GM12878 (cell line): Measurements from ENCODE around the gene BORCS6. TPM values are rescaled to one million over a fixed set of nuclear protein-coding genes. Genes with fewer than 3 reads are reported as not detected.
A peak's percentile ranks its signal among the peaks of the same experiment; 100 is the strongest.

Source experiments
- ATAC-seq: fragments of 200-7000 bp; cut with Tn5 transposase; 3 replicates; pipeline ENCODE4 v1.9.1; 2020; ENCODE audit warnings: mild to moderate bottlenecking, moderate library complexity
- BruUV-seq: library from RNA; stranded (reverse); fragments of 400-500 nt; replicated peaks from 2 replicates; lab custom pipeline; 2021; lab: Mats Ljungman, UMichigan
- CTCF ChIA-PET: fragments of 300-600 bp; sonication (Branson Sonifier 250); formaldehyde crosslinking; extraction: SDS; loops from one replicate; lab custom pipeline; 2021; ENCODE audit warnings: inconsistent platforms; lab: Yijun Ruan, JAX
- POLR2A ChIA-PET: fragments of 350-600 bp; formaldehyde crosslinking; extraction: SDS; loops from one replicate; lab custom pipeline; 2021; ENCODE audit warnings: inconsistent platforms; lab: Charles Lee
- RAD21 ChIA-PET: fragments of 300-600 bp; sonication (Branson Sonifier 250); formaldehyde crosslinking; loops from one replicate; lab custom pipeline; 2023; ENCODE audit warnings: antibody characterized with exemption; ENCODE audit not compliant: unreplicated experiment; lab: Charles Lee
- SMC1A ChIA-PET: fragments of 300-600 bp; sonication (Branson Sonifier 250); formaldehyde crosslinking; loops from one replicate; lab custom pipeline; 2023; ENCODE audit not compliant: unreplicated experiment, uncharacterized antibody; lab: Charles Lee
- DNase-seq: peaks from one replicate; pipeline ENCODE4 v3.0.0-alpha.2; 2011; ENCODE audit warnings: low read depth, low spot score
- FAIRE-seq: peaks from 3 replicates; lab custom pipeline; 2011; peaks lifted over from hg19 to GRCh38; lab: Jason Lieb, UNC
- H2AFZ ChIP-seq: 2 replicates; pipeline ENCODE4 v1.6.0; 2011; ENCODE audit warnings: low read depth, low read length, control low read depth; ENCODE audit not compliant: control insufficient read depth
- H3K27ac ChIP-seq: 2 replicates; pipeline ENCODE4 v1.5.1; 2011; ENCODE audit warnings: control low read depth; ENCODE audit not compliant: control insufficient read depth, insufficient read depth
- H3K27me3 ChIP-seq, 2 experiments: replicated peaks in 1 of 2; 2 replicates each; pipeline versions ENCODE4 v1.6.0 to v1.6.1; 2011; ENCODE audit warnings: low read length in 1 of 2; ENCODE audit not compliant: control insufficient read depth in 2 of 2, insufficient read depth in 2 of 2
- H3K36me3 ChIP-seq, 2 experiments: 2 replicates each; pipeline ENCODE4 v1.5.1; 2011; ENCODE audit warnings: low read length in 1 of 2; ENCODE audit not compliant: control insufficient read depth in 2 of 2, insufficient read depth in 2 of 2
- H3K4me1 ChIP-seq: 2 replicates; pipeline ENCODE4 v1.6.1; 2011; ENCODE audit warnings: mild to moderate bottlenecking, low read length, moderate library complexity, mixed read lengths; ENCODE audit not compliant: control insufficient read depth, insufficient read depth
- H3K4me2 ChIP-seq: 2 replicates; pipeline ENCODE4 v1.6.0; 2011; ENCODE audit warnings: control low read depth; ENCODE audit not compliant: control insufficient read depth, insufficient read depth
- H3K4me3 ChIP-seq: fragments of 200-600 bp; sonication (generic); 2 replicates; pipeline ENCODE4 v1.5.1; 2016
- H3K79me2 ChIP-seq: 2 replicates; pipeline ENCODE4 v1.6.0; 2011; ENCODE audit warnings: low read length; ENCODE audit not compliant: control insufficient read depth, insufficient read depth
- H3K9ac ChIP-seq: 2 replicates; pipeline ENCODE4 v1.8.0; 2011; ENCODE audit warnings: low read length, control low read depth, mixed read lengths; ENCODE audit not compliant: control insufficient read depth, insufficient read depth
- H3K9me3 ChIP-seq: replicated peaks from 3 replicates; pipeline ENCODE4 v1.5.1; 2011; ENCODE audit warnings: mild to moderate bottlenecking, low read length; ENCODE audit not compliant: control insufficient read depth, insufficient read depth
- H4K20me1 ChIP-seq: 2 replicates; pipeline ENCODE4 v1.6.0; 2011; ENCODE audit not compliant: control insufficient read depth, insufficient read depth
- BHLHE40 ChIP-seq, 2 experiments: fragments of 450-650 bp in 1 of 2; IDR thresholded peaks; 2 replicates each; pipeline ENCODE4 v1.6.1; 2011 to 2017; ENCODE audit warnings: low read depth in 2 of 2, borderline replicate concordance in 1 of 2, improper control_type of control experiment in 1 of 2, low read length in 1 of 2, mild to moderate bottlenecking in 1 of 2
- EGR1 ChIP-seq, 2 experiments: IDR thresholded peaks; 1 replicate in 1 of 2; 2 replicates in 1 of 2; pipeline ENCODE4 v1.6.1; 2011 to 2012; ENCODE audit warnings: low read depth in 2 of 2, low read length in 2 of 2, borderline replicate concordance in 1 of 2, mild to moderate bottlenecking in 1 of 2, moderate library complexity in 1 of 2
- EP300 ChIP-seq, 2 experiments: fragments of 150-350 bp in 1 of 2; IDR thresholded peaks; 2 replicates each; pipeline ENCODE4 v1.6.1; 2011 to 2012; ENCODE audit warnings: low read depth in 2 of 2, low read length in 2 of 2, borderline replicate concordance in 1 of 2, improper control_type of control experiment in 1 of 2, inconsistent platforms in 1 of 2; ENCODE audit not compliant: control insufficient read depth in 1 of 2
- IKZF2 ChIP-seq, 2 experiments: fragments of 450-650 bp; IDR thresholded peaks; 2 replicates each; pipeline ENCODE4 v1.6.1; 2017; ENCODE audit warnings: mild to moderate bottlenecking in 2 of 2, moderate library complexity in 2 of 2
- JUNB ChIP-seq: IDR thresholded peaks from 2 replicates; pipeline ENCODE4 v1.6.1; 2016; ENCODE audit warnings: antibody characterized with exemption, mild to moderate bottlenecking
- NBN ChIP-seq: fragments of 450-650 bp; IDR thresholded peaks from 2 replicates; pipeline ENCODE4 v1.6.1; 2016
- NFYB ChIP-seq: IDR thresholded peaks from 2 replicates; pipeline ENCODE4 v1.6.1; 2011; ENCODE audit warnings: low read depth, mild to moderate bottlenecking, low read length, improper control_type of control experiment, moderate library complexity; ENCODE audit not compliant: insufficient read depth
- PML ChIP-seq: IDR thresholded peaks from 2 replicates; pipeline ENCODE4 v1.6.1; 2012; ENCODE audit warnings: low read length, inconsistent platforms
- SMAD1 ChIP-seq: fragments of 450-650 bp; IDR thresholded peaks from 2 replicates; pipeline ENCODE4 v1.6.1; 2018; ENCODE audit warnings: mild to moderate bottlenecking, low read depth; ENCODE audit not compliant: partially characterized antibody
- SMARCA5 ChIP-seq: fragments of 450-650 bp; IDR thresholded peaks from 2 replicates; pipeline ENCODE4 v1.6.1; 2017; ENCODE audit warnings: mild to moderate bottlenecking
- TBL1XR1 ChIP-seq: IDR thresholded peaks from 2 replicates; pipeline ENCODE4 v1.6.1; 2012; ENCODE audit warnings: low read depth, low read length, improper control_type of control experiment
- WGBS: methylation state at CpG from one replicate; pipeline ENCODE4 v1.1.6; 2016; ENCODE audit warnings: low lambda C conversion rate; ENCODE audit not compliant: insufficient replicate concordance, insufficient coverage; ENCODE audit errors: missing lambda C conversion rate; 5-methylcytosine and 5-hydroxymethylcytosine counted together
- in situ Hi-C: fragments of 300-500 bp; cut with MboI; formaldehyde crosslinking; loops from 9 replicates; pipeline ENCODE4 v1.14.3; 2018; ENCODE audit warnings: mixed read lengths
- intact Hi-C: fragments of 100-400 bp; cut with micrococcal nuclease; formaldehyde crosslinking; loops from one replicate; pipeline ENCODE4 v1.14.2; 2022; ENCODE audit not compliant: unreplicated experiment
- polyA plus RNA-seq, 11 experiments: library from polyadenylated mRNA; depleted of rRNA in 4 of 11; unstranded in 6 of 11; stranded (reverse) in 5 of 11; fragments of >200 nt; fragmentation: Nextera tagmentation in 4 of 11; fragmentation: Illumina TruSeq in 1 of 11; extraction: Ambion mirVana in 4 of 11; extraction: Trizol in 1 of 11; gene quantifications; 1 replicate in 1 of 11; 2 replicates in 10 of 11; pipeline versions ENCODE4 v1.2.1 to v1.2.3, GENCODE V29; 2011 to 2016; ENCODE audit warnings: inconsistent platforms in 2 of 11, missing spikeins in 2 of 11, low read depth in 1 of 11
- total RNA-seq, 4 experiments: library from RNA; depleted of rRNA in 3 of 4; stranded (reverse); fragments of >200 nt in 3 of 4; fragmentation: Illumina TruSeq in 1 of 4; extraction: Trizol in 1 of 4; gene quantifications; 2 replicates each; pipeline versions ENCODE4 v1.2.1 to v1.2.3, GENCODE V29; 2013 to 2021
- TF ChIP-seq, protein P1 (sequence below): IDR thresholded peaks from 2 replicates; pipeline ENCODE4 v1.6.1; 2011; ENCODE audit warnings: low read depth, low read length, improper control_type of control experiment, borderline replicate concordance
- TF ChIP-seq, protein P2 (sequence below): fragments of 150-350 bp; IDR thresholded peaks from 2 replicates; pipeline ENCODE4 v1.6.1; 2016; ENCODE audit warnings: low read depth, low read length
- TF ChIP-seq, protein P3 (sequence below): IDR thresholded peaks from 2 replicates; pipeline ENCODE4 v1.6.1; 2012; ENCODE audit warnings: low read depth, low read length, improper control_type of control experiment

The BORCS6 gene
- total and polyA plus RNA-seq, 10 of the 15 experiments (the other 5 are each of a cell fraction or from before 2014, with no cell fraction given): 0.37 to 14.1 (median 6.7) TPM

DNA sequence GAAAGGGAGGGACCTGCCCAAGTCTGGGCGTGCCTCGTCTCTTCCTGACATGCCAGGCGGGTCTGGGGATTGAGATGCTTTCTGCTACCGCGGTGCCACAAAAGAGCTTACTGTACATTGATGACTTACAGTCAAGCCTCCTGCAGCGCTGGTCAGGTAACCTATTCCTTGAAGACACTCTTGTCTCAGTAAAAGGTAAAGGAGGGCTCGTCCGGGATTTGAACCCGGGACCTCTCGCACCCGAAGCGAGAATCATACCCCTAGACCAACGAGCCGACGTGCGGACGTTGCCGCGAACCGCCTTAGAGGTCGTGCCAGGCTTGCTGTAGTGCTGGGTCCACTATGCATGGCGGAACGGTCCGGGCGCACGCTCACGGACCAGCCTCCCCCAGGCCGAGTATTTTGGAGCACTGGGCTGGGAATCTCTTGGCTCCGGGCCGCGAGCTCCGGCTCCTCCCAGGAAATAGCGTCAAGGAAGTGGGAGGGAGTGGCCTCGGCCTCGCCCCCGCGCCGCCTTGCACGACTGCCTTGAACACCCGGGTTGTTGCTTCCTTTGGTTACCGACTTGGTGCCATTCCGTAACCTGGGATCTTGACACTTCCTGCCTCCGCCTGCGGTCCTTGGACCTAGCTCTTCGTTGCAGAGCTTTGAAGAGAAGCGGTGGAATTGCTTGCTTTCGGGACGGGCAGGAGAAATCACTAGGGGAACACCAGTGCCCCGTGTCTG lies 32.8 kb upstream of the BORCS6 start (continued):
- TF ChIP-seq, protein P1, sequence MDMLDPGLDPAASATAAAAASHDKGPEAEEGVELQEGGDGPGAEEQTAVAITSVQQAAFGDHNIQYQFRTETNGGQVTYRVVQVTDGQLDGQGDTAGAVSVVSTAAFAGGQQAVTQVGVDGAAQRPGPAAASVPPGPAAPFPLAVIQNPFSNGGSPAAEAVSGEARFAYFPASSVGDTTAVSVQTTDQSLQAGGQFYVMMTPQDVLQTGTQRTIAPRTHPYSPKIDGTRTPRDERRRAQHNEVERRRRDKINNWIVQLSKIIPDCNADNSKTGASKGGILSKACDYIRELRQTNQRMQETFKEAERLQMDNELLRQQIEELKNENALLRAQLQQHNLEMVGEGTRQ: no peak
- TF ChIP-seq BHLHE40 (IDR thresholded peaks at IDR 0.05; ENCODE audit: borderline replicate concordance in 1 of 2, low read depth in 2 of 2, low read length in 1 of 2): peak in 1 of 2 experiments; percentile 62; a peak in 1 of 4 replicates
- peak in 1 of 2 experiments; percentile 12; a peak in 1 of 4 replicates for TF ChIP-seq EP300 (IDR thresholded peaks at IDR 0.05; ENCODE audit: borderline replicate concordance in 1 of 2, control insufficient read depth in 1 of 2, low read depth in 2 of 2, low read length in 2 of 2)
- TF ChIP-seq, protein P2, sequence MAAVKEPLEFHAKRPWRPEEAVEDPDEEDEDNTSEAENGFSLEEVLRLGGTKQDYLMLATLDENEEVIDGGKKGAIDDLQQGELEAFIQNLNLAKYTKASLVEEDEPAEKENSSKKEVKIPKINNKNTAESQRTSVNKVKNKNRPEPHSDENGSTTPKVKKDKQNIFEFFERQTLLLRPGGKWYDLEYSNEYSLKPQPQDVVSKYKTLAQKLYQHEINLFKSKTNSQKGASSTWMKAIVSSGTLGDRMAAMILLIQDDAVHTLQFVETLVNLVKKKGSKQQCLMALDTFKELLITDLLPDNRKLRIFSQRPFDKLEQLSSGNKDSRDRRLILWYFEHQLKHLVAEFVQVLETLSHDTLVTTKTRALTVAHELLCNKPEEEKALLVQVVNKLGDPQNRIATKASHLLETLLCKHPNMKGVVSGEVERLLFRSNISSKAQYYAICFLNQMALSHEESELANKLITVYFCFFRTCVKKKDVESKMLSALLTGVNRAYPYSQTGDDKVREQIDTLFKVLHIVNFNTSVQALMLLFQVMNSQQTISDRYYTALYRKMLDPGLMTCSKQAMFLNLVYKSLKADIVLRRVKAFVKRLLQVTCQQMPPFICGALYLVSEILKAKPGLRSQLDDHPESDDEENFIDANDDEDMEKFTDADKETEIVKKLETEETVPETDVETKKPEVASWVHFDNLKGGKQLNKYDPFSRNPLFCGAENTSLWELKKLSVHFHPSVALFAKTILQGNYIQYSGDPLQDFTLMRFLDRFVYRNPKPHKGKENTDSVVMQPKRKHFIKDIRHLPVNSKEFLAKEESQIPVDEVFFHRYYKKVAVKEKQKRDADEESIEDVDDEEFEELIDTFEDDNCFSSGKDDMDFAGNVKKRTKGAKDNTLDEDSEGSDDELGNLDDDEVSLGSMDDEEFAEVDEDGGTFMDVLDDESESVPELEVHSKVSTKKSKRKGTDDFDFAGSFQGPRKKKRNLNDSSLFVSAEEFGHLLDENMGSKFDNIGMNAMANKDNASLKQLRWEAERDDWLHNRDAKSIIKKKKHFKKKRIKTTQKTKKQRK: no peak

DNA sequence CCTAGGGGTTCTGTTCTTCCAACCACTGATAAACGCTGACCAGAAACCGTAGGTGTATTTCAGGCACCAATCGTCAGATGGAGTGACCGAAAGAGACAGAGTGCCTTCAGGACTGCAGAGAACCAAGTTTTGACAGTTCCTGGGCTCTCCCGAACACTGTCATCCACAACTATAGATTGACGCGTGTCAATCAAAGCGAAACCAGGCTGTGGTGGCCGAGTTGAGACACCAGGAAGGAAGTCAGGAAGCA lies 32.3 kb upstream of the BORCS6 start:
- RAD21 ChIA-PET: interaction anchor here (0.9 to 6.5 kb wide), 16 partner anchors 11 to 103 kb away, joined by 3 to 117 read pairs (median 9); partner anchors contain the start of genes AURKB, BORCS6, CTC1 and PFAS
- no peak for ATAC-seq
- intact Hi-C loops: loop anchor here (1.0 to 5.0 kb wide), 5 partner anchors 25 to 103 kb away; no protein-coding TSS in a partner anchor
- TF ChIP-seq SMAD1 (no peak), PML (peak; percentile 47; the same call in 1 of the 2 replicates), IKZF2 (IDR thresholded peaks at IDR 0.05) (peak in 1 of 2 experiments; percentile 12; a peak in 1 of 4 replicates), NBN (0 out of 2 replicates have a peak, but pooled peaks have one; percentile 9), EGR1 (IDR thresholded peaks at IDR 0.05; ENCODE audit: borderline replicate concordance in 1 of 2, low read depth in 2 of 2, low read length in 2 of 2) (peak in 1 of 2 experiments; percentile 57; a peak in 1 of 3 replicates), SMARCA5 (no peak), NFYB (no peak), EP300 (IDR thresholded peaks at IDR 0.05; ENCODE audit: borderline replicate concordance in 1 of 2, control insufficient read depth in 1 of 2, low read depth in 2 of 2, low read length in 2 of 2) (0 out of 4 replicates have a peak, but pooled peaks of 1 of the 2 experiments have one; percentile 23), JUNB (0 out of 2 replicates have a peak, but pooled peaks have one; percentile 2), TBL1XR1 (no peak)
- TF ChIP-seq, protein P3, sequence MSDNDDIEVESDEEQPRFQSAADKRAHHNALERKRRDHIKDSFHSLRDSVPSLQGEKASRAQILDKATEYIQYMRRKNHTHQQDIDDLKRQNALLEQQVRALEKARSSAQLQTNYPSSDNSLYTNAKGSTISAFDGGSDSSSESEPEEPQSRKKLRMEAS: 0 out of 2 replicates have a peak, but pooled peaks have one; percentile 33
- TF ChIP-seq, protein P1: no peak

More for the DNA sequence above, 32.3 kb upstream of the BORCS6 start:
- DNase-seq (no peak), FAIRE-seq (no peak)
- Histone ChIP-seq H3K79me2 (no peaks in the 10 kb centered on the region), H4K20me1 (no peaks in the 10 kb centered on the region), H2AFZ (peak overlapping the region; percentile 33), H3K4me1 (peaks cover 27% of the 10 kb centered on the region), H3K4me2 (peak overlapping the region; percentile 99), H3K9ac (peak overlapping the region; percentile 95), H3K36me3 (peaks cover 1 to 2% of the 10 kb centered on the region in 2 experiments; a peak in 2 of 4 replicates), H3K27ac (peak overlapping the region; percentile 97), H3K9me3 (no peaks in the 10 kb centered on the region), H3K4me3 (peak overlapping the region; percentile 83), H3K27me3 (no peaks in the 10 kb centered on the region)
- in situ Hi-C loops: loop anchor here (5.0 kb wide), 2 partner anchors 35 to 95 kb away; no protein-coding TSS in a partner anchor
- WGBS: 0% methylated on average over 9 of the region's 9 CpGs
- BruUV-seq: no TSS peak
- ChIA-PET CTCF (interaction anchor here (1.5 to 5.0 kb wide), 15 partner anchors 12 to 154 kb away, joined by 5 to 56 read pairs (median 12); partner anchors contain the start of genes ALOXE3, AURKB, BORCS6 and CTC1), SMC1A (interaction anchor here (1.5 to 6.7 kb wide), 12 partner anchors 11 to 103 kb away, joined by 4 to 64 read pairs (median 22); partner anchors contain the start of genes AURKB, BORCS6, CTC1 and PFAS), POLR2A (interaction anchor here (1.0 to 9.0 kb wide), 15 partner anchors 12 to 102 kb away, joined by 3 to 161 read pairs (median 8); partner anchors contain the start of genes AURKB, BORCS6, CTC1 and PFAS)
